GM12873 (cell line): ENCODE results near the gene TECR.

ENCODE experiments used
- CTCF ChIP-seq: IDR thresholded peaks from 2 replicates; pipeline ENCODE4 v1.5.1; 2012; ENCODE audit warnings: low read depth, mild to moderate bottlenecking, moderate library complexity, low read length, control low read depth; ENCODE audit not compliant: insufficient read depth; ENCODE audit errors: missing control alignments

TECR gene

GRCh38 chr19:14611051-14611450 is 81.7 kb downstream of the TECR start:
- no peak for TF ChIP-seq CTCF

DNA sequence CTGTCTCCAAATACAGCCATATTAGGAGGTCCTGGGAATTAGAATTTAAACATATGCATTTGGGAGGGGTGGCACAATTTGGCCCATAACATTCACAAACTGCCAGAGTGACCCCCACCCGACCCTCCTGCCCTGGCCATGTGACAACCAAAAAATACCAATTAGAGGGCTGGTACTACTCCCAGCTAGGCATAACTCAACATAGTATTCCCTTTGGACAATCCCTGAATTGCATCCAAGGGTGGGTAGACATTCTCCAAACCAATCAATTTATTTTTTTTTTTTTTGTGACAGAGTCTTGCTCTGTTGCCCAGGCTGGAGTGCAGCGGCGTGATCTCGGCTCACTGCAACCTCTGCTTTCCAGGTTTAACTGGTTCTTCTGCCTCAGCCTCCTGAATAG is 83.3 kb downstream of the TECR start:
- no peak for TF ChIP-seq CTCF

GRCh38 chr19:14614099-14614412 is 84.7 kb downstream of the TECR start:
- TF ChIP-seq CTCF, result no peak
